NCI-H2227 treated with DMSO at 0.1 percent for 48 hours (cell line): Measurements from ENCODE around the gene NCOR2.

Experiments used
- DNase-seq: peaks from one replicate; lab custom pipeline; 2025; lab: John Stamatoyannopoulos, UW

The NCOR2 gene

GRCh38 chr12:124576061-124576650, 8.7 kb upstream of the NCOR2 start:
- DNase-seq = no peak

- no peak for DNase-seq
Measured at GRCh38 chr12:124573839-124574786, 6.7 kb upstream of the NCOR2 start.

GRCh38 chr12:124571556-124571955, 4.1 kb upstream of the NCOR2 start:
- DNase-seq = no peak

- no peak for DNase-seq
Measured at GRCh38 chr12:124570810-124571209, 3.4 kb upstream of the NCOR2 start.

- no peak for DNase-seq
Measured at GRCh38 chr12:124569375-124570148, 2.1 kb upstream of the NCOR2 start.

- no peak for DNase-seq
Measured at GRCh38 chr12:124568431-124569374, 1.3 kb upstream of the NCOR2 start.

- DNase-seq = peak; percentile 64
Measured at GRCh38 chr12:124567673-124568373, 411 bp upstream of the NCOR2 start.

- DNase-seq = peak; percentile 23
Measured at GRCh38 chr12:124566161-124566996, 1.0 kb downstream of the NCOR2 start.

GRCh38 chr12:124565656-124566160, 1.7 kb downstream of the NCOR2 start:
- DNase-seq = no peak

GRCh38 chr12:124564971-124565491, 2.4 kb downstream of the NCOR2 start:
- no peak for DNase-seq

- DNase-seq = no peak
Measured at GRCh38 chr12:124564232-124564958, 3.0 kb downstream of the NCOR2 start.

- DNase-seq = no peak
Measured at GRCh38 chr12:124563809-124564208, 3.6 kb downstream of the NCOR2 start.

GRCh38 chr12:124563401-124563800, 4.0 kb downstream of the NCOR2 start:
- DNase-seq = no peak

GRCh38 chr12:124562796-124563181, 4.6 kb downstream of the NCOR2 start:
- DNase-seq = no peak

GRCh38 chr12:124562018-124562795, 5.2 kb downstream of the NCOR2 start:
- DNase-seq = no peak

GRCh38 chr12:124561231-124561630, 6.2 kb downstream of the NCOR2 start:
- no peak for DNase-seq

GRCh38 chr12:124560146-124560890, 7.1 kb downstream of the NCOR2 start:
- DNase-seq = no peak
